Caco-2 (cell line): ENCODE data around the gene PLEKHG3. TPM values are rescaled to one million over a fixed set of nuclear protein-coding genes. Genes with fewer than 3 reads are reported as not detected.

Experiments
- BruUV-seq: library from RNA; stranded (reverse); fragments of 400-500 nt; replicated peaks from 2 replicates; lab custom pipeline; 2021; lab: Mats Ljungman, UMichigan
- CTCF ChIA-PET: fragments of 300-600 bp; sonication (Branson Sonifier 250); formaldehyde crosslinking; loops from one replicate; lab custom pipeline; 2022; ENCODE audit warnings: antibody characterized with exemption; lab: Charles Lee
- POLR2A ChIA-PET: fragments of 300-600 bp; sonication (Branson Sonifier 250); formaldehyde crosslinking; loops from one replicate; lab custom pipeline; 2022; ENCODE audit warnings: antibody characterized with exemption; lab: Charles Lee
- DNase-seq, 2 experiments: peaks; one replicate each; pipeline versions ENCODE4 v3.0.0 to v3.0.0-alpha.2; 2020 to 2022
- H3K27me3 ChIP-seq: replicated peaks from 2 replicates; pipeline ENCODE4 v1.6.0; 2011; ENCODE audit warnings: low read length; ENCODE audit not compliant: control insufficient read depth, insufficient read depth
- H3K36me3 ChIP-seq: 2 replicates; pipeline ENCODE4 v1.5.1; 2011; ENCODE audit warnings: low read length; ENCODE audit not compliant: control insufficient read depth, insufficient read depth
- H3K4me1 ChIP-seq: fragments of 250-450 bp; sonication (Bioruptor Pico); 2 replicates; pipeline ENCODE4 v1.5.1; 2020; ENCODE audit warnings: mild to moderate bottlenecking
- H3K4me3 ChIP-seq: 2 replicates; pipeline ENCODE4 v1.5.1; 2011; ENCODE audit warnings: low read depth, mild to moderate bottlenecking, control low read depth, low read length
- H3K9me3 ChIP-seq: fragments of 250-450 bp; sonication (Bioruptor Pico); 2 replicates; pipeline ENCODE4 v1.5.1; 2020; ENCODE audit warnings: mild to moderate bottlenecking, moderate library complexity
- H3K27ac Mint-ChIP-seq: one replicate; pipeline ENCODE4 v1.8.0; 2022; ENCODE audit warnings: mixed read lengths; ENCODE audit not compliant: unreplicated experiment
- H3K27me3 Mint-ChIP-seq: one replicate; pipeline ENCODE4 v1.8.0; 2022; ENCODE audit warnings: mixed read lengths; ENCODE audit not compliant: insufficient read depth, unreplicated experiment
- H3K36me3 Mint-ChIP-seq: one replicate; pipeline ENCODE4 v1.8.0; 2022; ENCODE audit warnings: mild to moderate bottlenecking, mixed read lengths; ENCODE audit not compliant: insufficient read depth, unreplicated experiment
- H3K4me1 Mint-ChIP-seq: one replicate; pipeline ENCODE4 v1.8.0; 2022; ENCODE audit warnings: low read depth, mixed read lengths; ENCODE audit not compliant: unreplicated experiment
- H3K4me3 Mint-ChIP-seq: one replicate; pipeline ENCODE4 v1.8.0; 2022; ENCODE audit warnings: mild to moderate bottlenecking, moderate library complexity, mixed read lengths; ENCODE audit not compliant: unreplicated experiment
- H3K9me3 Mint-ChIP-seq: one replicate; pipeline ENCODE4 v1.8.0; 2022; ENCODE audit warnings: mixed read lengths; ENCODE audit not compliant: unreplicated experiment
- intact Hi-C: fragments of 100-400 bp; cut with micrococcal nuclease; formaldehyde crosslinking; loops from one replicate; pipeline ENCODE4 v1.10.0; 2022; ENCODE audit not compliant: unreplicated experiment
- total RNA-seq: library from RNA; stranded (reverse); gene quantifications from 2 replicates; pipeline ENCODE4 v1.2.3, GENCODE V29; 2022
- TF ChIP-seq, protein P1 (sequence below), 2 experiments: fragments of 200-600 bp in 1 of 2; IDR thresholded peaks; 1 replicate in 1 of 2; 2 replicates in 1 of 2; pipeline versions ENCODE4 v1.5.1 to v1.8.0; 2011 to 2022; ENCODE audit warnings: antibody characterized with exemption in 1 of 2, control low read depth in 1 of 2, inconsistent platforms in 1 of 2, low read depth in 1 of 2, low read length in 1 of 2, mild to moderate bottlenecking in 1 of 2, moderate library complexity in 1 of 2; ENCODE audit not compliant: insufficient read depth in 1 of 2, severe bottlenecking in 1 of 2, unreplicated experiment in 1 of 2

The PLEKHG3 gene
- total RNA-seq, 1 experiment from 2014 or later, result 85.9 TPM

DNA sequence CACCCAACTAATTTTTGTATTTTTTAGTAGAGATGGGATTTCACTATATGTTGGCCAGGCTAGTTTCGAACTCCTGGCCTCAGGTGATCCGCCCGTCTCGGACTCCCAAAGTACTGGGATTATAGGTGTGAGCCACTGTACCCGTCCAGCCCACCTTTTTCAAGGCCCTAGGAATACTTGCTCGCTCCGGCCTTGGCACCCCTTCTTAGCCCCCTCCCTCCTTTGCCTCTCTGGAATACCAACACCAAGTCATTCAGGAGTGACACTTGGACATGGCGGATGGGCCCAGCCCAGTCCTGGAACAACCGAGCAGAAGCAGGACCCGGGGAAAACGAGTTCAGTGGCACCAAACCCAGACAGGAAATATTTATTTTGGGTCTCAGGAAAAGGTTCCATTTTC, 29.1 kb downstream of the PLEKHG3 start:
- intact Hi-C loops, result no loop called here
- H3K27ac Mint-ChIP-seq, result no peak overlapping the region
- Histone ChIP-seq H3K4me3 (no peak overlapping the region), H3K27me3 (no peaks in the 10 kb centered on the region), H3K4me1 (0 out of 2 replicates have a peak, but pooled peaks cover 3% of the 10 kb centered on the region), H3K36me3 (peaks cover 14% of the 10 kb centered on the region), H3K9me3 (no peaks in the 10 kb centered on the region)
- DNase-seq, result no peak
- H3K4me3 Mint-ChIP-seq, result no peak overlapping the region
- TF ChIP-seq, protein P1, sequence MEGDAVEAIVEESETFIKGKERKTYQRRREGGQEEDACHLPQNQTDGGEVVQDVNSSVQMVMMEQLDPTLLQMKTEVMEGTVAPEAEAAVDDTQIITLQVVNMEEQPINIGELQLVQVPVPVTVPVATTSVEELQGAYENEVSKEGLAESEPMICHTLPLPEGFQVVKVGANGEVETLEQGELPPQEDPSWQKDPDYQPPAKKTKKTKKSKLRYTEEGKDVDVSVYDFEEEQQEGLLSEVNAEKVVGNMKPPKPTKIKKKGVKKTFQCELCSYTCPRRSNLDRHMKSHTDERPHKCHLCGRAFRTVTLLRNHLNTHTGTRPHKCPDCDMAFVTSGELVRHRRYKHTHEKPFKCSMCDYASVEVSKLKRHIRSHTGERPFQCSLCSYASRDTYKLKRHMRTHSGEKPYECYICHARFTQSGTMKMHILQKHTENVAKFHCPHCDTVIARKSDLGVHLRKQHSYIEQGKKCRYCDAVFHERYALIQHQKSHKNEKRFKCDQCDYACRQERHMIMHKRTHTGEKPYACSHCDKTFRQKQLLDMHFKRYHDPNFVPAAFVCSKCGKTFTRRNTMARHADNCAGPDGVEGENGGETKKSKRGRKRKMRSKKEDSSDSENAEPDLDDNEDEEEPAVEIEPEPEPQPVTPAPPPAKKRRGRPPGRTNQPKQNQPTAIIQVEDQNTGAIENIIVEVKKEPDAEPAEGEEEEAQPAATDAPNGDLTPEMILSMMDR (IDR thresholded peaks at IDR 0.05; ENCODE audit: insufficient read depth in 1 of 2, low read depth in 1 of 2, low read length in 1 of 2, severe bottlenecking in 1 of 2, unreplicated experiment in 1 of 2), result no peak
- TSS peak; percentile 10 for BruUV-seq
- ChIA-PET POLR2A (no interaction called here), CTCF (no interaction called here)
- H3K4me1 Mint-ChIP-seq, result no peaks in the 10 kb centered on the region
- peaks cover 67% of the 10 kb centered on the region for H3K36me3 Mint-ChIP-seq
- H3K27me3 Mint-ChIP-seq, result no peaks in the 10 kb centered on the region
- no peaks in the 10 kb centered on the region for H3K9me3 Mint-ChIP-seq

DNA sequence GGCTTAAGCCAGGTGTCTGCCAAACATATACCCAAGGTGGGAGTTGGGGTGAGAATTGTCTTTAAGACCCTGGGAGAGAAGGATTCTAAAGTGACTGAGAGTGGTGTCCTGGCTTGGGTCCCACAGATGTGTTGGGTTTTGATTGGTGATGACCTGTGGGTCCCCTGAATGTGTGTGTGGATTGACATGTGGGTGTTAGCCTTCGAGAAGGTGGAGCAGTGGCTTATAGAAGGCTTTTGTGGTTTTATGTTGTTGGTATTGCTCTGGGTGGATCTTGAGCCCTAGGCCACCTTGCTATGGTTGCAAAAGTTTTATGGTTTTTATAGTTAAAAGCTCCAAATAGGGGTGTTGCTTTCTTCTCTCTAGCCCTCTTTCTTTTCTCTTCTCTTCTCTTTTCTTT, 29.7 kb downstream of the PLEKHG3 start:
- no peak overlapping the region for H3K4me3 ChIP-seq
- 0 out of 2 replicates have a peak, but pooled peaks cover 3% of the 10 kb centered on the region for H3K4me1 ChIP-seq
- DNase-seq, result no peak
- TF ChIP-seq, protein P1 (IDR thresholded peaks at IDR 0.05; ENCODE audit: insufficient read depth in 1 of 2, low read depth in 1 of 2, low read length in 1 of 2, severe bottlenecking in 1 of 2, unreplicated experiment in 1 of 2), result no peak
- H3K27me3 ChIP-seq, result no peaks in the 10 kb centered on the region
- POLR2A ChIA-PET, result no interaction called here
- no peaks in the 10 kb centered on the region for H3K9me3 ChIP-seq
- intact Hi-C loops, result no loop called here
- H3K4me3 Mint-ChIP-seq, result no peak overlapping the region
- H3K4me1 Mint-ChIP-seq, result no peaks in the 10 kb centered on the region
- no peaks in the 10 kb centered on the region for H3K27me3 Mint-ChIP-seq
- H3K9me3 Mint-ChIP-seq, result no peaks in the 10 kb centered on the region
- no peak overlapping the region for H3K27ac Mint-ChIP-seq
- CTCF ChIA-PET, result no interaction called here
- peaks cover 61% of the 10 kb centered on the region for H3K36me3 Mint-ChIP-seq
- peaks cover 12% of the 10 kb centered on the region for H3K36me3 ChIP-seq
- BruUV-seq, result no TSS peak

DNA sequence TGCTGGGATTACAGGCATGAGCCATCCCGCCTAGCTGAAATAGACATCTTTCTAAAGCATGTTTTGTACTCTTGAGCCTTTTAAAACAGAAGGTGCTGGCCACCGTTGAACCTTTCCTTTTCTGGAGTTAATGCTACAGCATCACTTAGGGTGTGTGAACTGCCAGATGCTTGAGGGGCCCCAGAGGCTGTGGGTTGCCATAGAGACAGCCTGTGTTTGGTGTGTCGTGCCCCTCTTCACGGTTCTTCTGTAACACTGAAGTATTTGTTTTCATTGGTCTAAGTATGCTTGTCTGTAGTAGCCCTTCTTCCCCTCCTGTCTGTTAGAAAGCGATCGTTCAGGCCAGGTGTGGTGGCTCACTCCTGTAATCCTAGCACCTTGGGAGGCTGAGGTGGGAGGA, 30.8 kb downstream of the PLEKHG3 start:
- H3K27ac Mint-ChIP-seq, result no peak overlapping the region
- BruUV-seq, result no TSS peak
- TF ChIP-seq, protein P1 (IDR thresholded peaks at IDR 0.05; ENCODE audit: insufficient read depth in 1 of 2, low read depth in 1 of 2, low read length in 1 of 2, severe bottlenecking in 1 of 2, unreplicated experiment in 1 of 2), result no peak
- H3K9me3 Mint-ChIP-seq, result no peaks in the 10 kb centered on the region
- DNase-seq, result no peak
- Histone ChIP-seq H3K4me1 (0 out of 2 replicates have a peak, but pooled peaks cover 3% of the 10 kb centered on the region), H3K36me3 (peaks cover 8% of the 10 kb centered on the region), H3K27me3 (no peaks in the 10 kb centered on the region), H3K4me3 (no peak overlapping the region), H3K9me3 (no peaks in the 10 kb centered on the region)
- no peak overlapping the region for H3K4me3 Mint-ChIP-seq
- ChIA-PET POLR2A (no interaction called here), CTCF (no interaction called here)
- H3K27me3 Mint-ChIP-seq, result no peaks in the 10 kb centered on the region
- peaks cover 67% of the 10 kb centered on the region for H3K36me3 Mint-ChIP-seq
- H3K4me1 Mint-ChIP-seq, result no peaks in the 10 kb centered on the region
- intact Hi-C loops, result no loop called here
